Neuronal stem cell (in vitro differentiated cells): ENCODE data around the gene MMD.

Source experiments
- DNase-seq: peaks from one replicate; pipeline ENCODE4 v3.0.0-alpha.2; 2013; ENCODE audit warnings: low spot score
- H2AFZ ChIP-seq: one replicate; pipeline ENCODE4 v1.6.1; 2013; ENCODE audit warnings: mild to moderate bottlenecking, low read length, inconsistent platforms
- H2AK5ac ChIP-seq: 2 replicates; pipeline ENCODE4 v1.6.1; 2013; ENCODE audit warnings: low read depth, mild to moderate bottlenecking, inconsistent platforms, low read length, moderate library complexity, mixed read lengths
- H2BK120ac ChIP-seq: 2 replicates; pipeline ENCODE4 v1.6.1; 2013; ENCODE audit warnings: low read depth, mild to moderate bottlenecking, inconsistent platforms, low read length, moderate library complexity, mixed read lengths
- H2BK12ac ChIP-seq: one replicate; pipeline ENCODE4 v1.6.1; 2013; ENCODE audit warnings: low read length, inconsistent platforms
- H2BK15ac ChIP-seq: 2 replicates; pipeline ENCODE4 v1.6.1; 2013; ENCODE audit warnings: mild to moderate bottlenecking, low read length, inconsistent platforms, mixed read lengths
- H2BK5ac ChIP-seq: one replicate; pipeline ENCODE4 v1.6.1; 2013; ENCODE audit warnings: inconsistent platforms, mild to moderate bottlenecking, low read length, moderate library complexity
- H3K14ac ChIP-seq: one replicate; pipeline ENCODE4 v1.6.1; 2013; ENCODE audit warnings: low read length, inconsistent platforms
- H3K18ac ChIP-seq: 2 replicates; pipeline ENCODE4 v1.6.1; 2013; ENCODE audit warnings: low read length, inconsistent platforms
- H3K23ac ChIP-seq: 2 replicates; pipeline ENCODE4 v1.6.1; 2013; ENCODE audit warnings: low read depth, mild to moderate bottlenecking, mixed read lengths, low read length, inconsistent platforms; ENCODE audit not compliant: poor library complexity
- H3K27ac ChIP-seq: replicated peaks from 3 replicates; pipeline ENCODE4 v1.5.1; 2013; ENCODE audit warnings: low read length, inconsistent platforms
- H3K27me3 ChIP-seq, 3 experiments: 2 replicates each; pipeline ENCODE4 v1.6.1; 2013; ENCODE audit warnings: low read length in 3 of 3, mild to moderate bottlenecking in 2 of 3, inconsistent platforms in 1 of 3, low read depth in 1 of 3, mixed read lengths in 1 of 3, moderate library complexity in 1 of 3; ENCODE audit not compliant: control insufficient read depth in 3 of 3, insufficient read depth in 3 of 3
- H3K36me3 ChIP-seq, 2 donors: replicated peaks in 1 of 2; 2 replicates each; pipeline ENCODE4 v1.6.1; 2013; ENCODE audit warnings: low read length in 2 of 2; ENCODE audit not compliant: control insufficient read depth in 2 of 2, insufficient read depth in 2 of 2
- H3K4ac ChIP-seq: 2 replicates; pipeline ENCODE4 v1.6.1; 2013; ENCODE audit warnings: inconsistent platforms, mild to moderate bottlenecking, low read length, moderate library complexity
- H3K4me1 ChIP-seq, 2 donors: 1 replicate in 1 of 2; 2 replicates in 1 of 2; pipeline ENCODE4 v1.6.1; 2013; ENCODE audit warnings: low read length in 2 of 2, low read depth in 1 of 2; ENCODE audit not compliant: control insufficient read depth in 2 of 2, insufficient read depth in 1 of 2
- H3K4me2 ChIP-seq: one replicate; pipeline ENCODE4 v1.6.1; 2013; ENCODE audit warnings: mild to moderate bottlenecking, low read length, inconsistent platforms; ENCODE audit not compliant: insufficient read depth, poor library complexity, severe bottlenecking
- H3K4me3 ChIP-seq, 2 donors: 2 replicates each; pipeline ENCODE4 v1.5.1; 2013; ENCODE audit warnings: low read length in 2 of 2, mild to moderate bottlenecking in 2 of 2, inconsistent platforms in 1 of 2, moderate library complexity in 1 of 2
- H3K79me1 ChIP-seq: one replicate; pipeline ENCODE4 v1.6.1; 2013; ENCODE audit warnings: low read depth, mild to moderate bottlenecking, inconsistent platforms, low read length, moderate library complexity
- H3K9ac ChIP-seq: one replicate; pipeline ENCODE4 v1.6.1; 2013; ENCODE audit warnings: mild to moderate bottlenecking, low read depth, low read length, inconsistent platforms; ENCODE audit not compliant: poor library complexity
- H3K9me3 ChIP-seq, 2 donors: replicated peaks in 1 of 2; 2 replicates each; pipeline versions ENCODE3 to v1.6.1; 2013; ENCODE audit warnings: low read length in 2 of 2, mild to moderate bottlenecking in 2 of 2, inconsistent platforms in 1 of 2, low read depth in 1 of 2, mixed read lengths in 1 of 2, moderate library complexity in 1 of 2; ENCODE audit not compliant: control insufficient read depth in 2 of 2, insufficient read depth in 1 of 2
- H4K8ac ChIP-seq: one replicate; pipeline ENCODE4 v1.6.1; 2013; ENCODE audit warnings: low read depth, mild to moderate bottlenecking, inconsistent platforms, low read length, moderate library complexity
- H4K91ac ChIP-seq: one replicate; pipeline ENCODE4 v1.6.1; 2013; ENCODE audit warnings: low read length, low read depth, mild to moderate bottlenecking, inconsistent platforms; ENCODE audit not compliant: poor library complexity
- whole genome bisulfite sequencing, 2 donors: extraction: QIAGEN DNeasy Blood & Tissue Kit; methylation state at CpG; one replicate each; pipeline ENCODE4 v1.1.7; 2013; ENCODE audit warnings: missing lambda C conversion rate in 2 of 2, mixed read lengths in 1 of 2; ENCODE audit not compliant: insufficient read length in 2 of 2, insufficient replicate concordance in 1 of 2; ENCODE audit errors: extremely low coverage in 2 of 2; 5-methylcytosine and 5-hydroxymethylcytosine counted together

The MMD gene

DNA sequence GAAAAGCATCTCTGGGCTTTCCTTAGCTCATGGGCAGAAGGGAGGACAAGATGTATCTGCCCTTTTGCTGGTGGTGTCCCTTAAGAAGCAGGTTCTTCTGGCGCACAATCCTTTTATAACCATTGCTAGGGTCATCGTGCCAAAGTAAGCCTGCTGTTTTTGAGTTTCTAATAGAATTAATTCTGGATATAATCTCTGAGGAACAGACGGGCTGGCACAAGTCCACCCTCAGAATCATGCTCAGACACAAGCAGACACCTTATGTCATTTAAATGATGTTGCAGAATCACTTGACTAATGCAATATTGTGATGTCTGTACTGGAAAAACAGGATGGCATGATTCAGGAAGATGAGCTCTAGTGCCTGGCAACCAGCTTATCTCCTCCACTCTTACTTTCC is 18.8 kb upstream of the MMD start:
- Histone ChIP-seq H3K36me3 (no peaks in the 10 kb centered on the region), H3K4me1 (peaks cover 7 to 15% of the 10 kb centered on the region in 2 donors), H4K91ac (no peak overlapping the region), H3K4me3 (no peak overlapping the region), H3K23ac (no peak overlapping the region), H3K4me2 (no peak overlapping the region), H2AFZ (no peak overlapping the region), H3K9ac (no peak overlapping the region), H2BK15ac (no peak overlapping the region), H4K8ac (no peak overlapping the region), H3K27me3 (peaks cover 0 to 4% (median 0%) of the 10 kb centered on the region in 3 experiments), H3K18ac (no peak overlapping the region), H3K14ac (no peak overlapping the region), H3K4ac (no peak overlapping the region), H3K79me1 (no peaks in the 10 kb centered on the region), H3K27ac (no peak overlapping the region), H2BK12ac (no peak overlapping the region), H3K9me3 (no peaks in the 10 kb centered on the region), H2AK5ac (no peak overlapping the region), H2BK5ac (no peak overlapping the region), H2BK120ac (no peak overlapping the region)
- DNase-seq: no peak
- WGBS, 2 donors: no CpG with 5 or more reads among the region's 3 CpGs

DNA sequence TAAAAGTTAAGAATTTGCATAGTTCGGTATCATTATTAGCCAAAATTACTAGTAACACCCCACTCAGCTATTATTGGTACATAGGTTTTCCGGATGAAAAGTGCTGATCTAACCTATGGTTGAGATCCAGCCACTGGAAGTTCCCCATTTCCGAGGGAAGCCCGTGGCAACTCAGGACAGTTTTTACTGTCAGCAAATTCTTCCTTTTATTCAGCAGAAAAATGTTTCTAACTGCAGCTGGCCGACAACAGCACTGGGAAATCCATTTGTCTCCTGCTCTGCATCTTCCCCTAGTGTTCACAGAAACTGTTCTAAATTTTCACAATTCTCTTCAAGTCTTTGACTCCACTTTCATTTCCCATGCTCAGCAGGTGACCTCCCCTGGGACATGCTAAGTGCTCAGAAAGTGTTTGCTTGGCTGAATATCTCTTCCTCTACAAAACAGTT is 15.5 kb upstream of the MMD start:
- no peak overlapping the region for H3K23ac ChIP-seq
- H3K79me1 ChIP-seq: no peaks in the 10 kb centered on the region
- no peak overlapping the region for H2BK5ac ChIP-seq
- H3K18ac ChIP-seq: no peak overlapping the region
- no peak overlapping the region for H3K4ac ChIP-seq
- no peaks in the 10 kb centered on the region for H3K9me3 ChIP-seq
- no peak overlapping the region for H2BK12ac ChIP-seq
- no peak overlapping the region for H4K8ac ChIP-seq
- H2BK120ac ChIP-seq: no peak overlapping the region
- no CpG with 5 or more reads among the region's 5 CpGs for WGBS, 2 donors
- no peaks in the 10 kb centered on the region for H3K36me3 ChIP-seq
- no peaks in the 10 kb centered on the region for H3K27me3 ChIP-seq
- H4K91ac ChIP-seq: no peak overlapping the region
- no peak overlapping the region for H3K4me2 ChIP-seq
- H3K27ac ChIP-seq: peak overlapping the region; percentile 75
- no peak overlapping the region for H2AK5ac ChIP-seq
- no peak overlapping the region for H3K14ac ChIP-seq
- no peak overlapping the region for H2BK15ac ChIP-seq
- peaks cover 3 to 7% of the 10 kb centered on the region in 2 donors for H3K4me1 ChIP-seq
- DNase-seq: no peak
- H3K9ac ChIP-seq: no peak overlapping the region
- no peak overlapping the region for H3K4me3 ChIP-seq
- H2AFZ ChIP-seq: peak overlapping the region; percentile 24

DNA sequence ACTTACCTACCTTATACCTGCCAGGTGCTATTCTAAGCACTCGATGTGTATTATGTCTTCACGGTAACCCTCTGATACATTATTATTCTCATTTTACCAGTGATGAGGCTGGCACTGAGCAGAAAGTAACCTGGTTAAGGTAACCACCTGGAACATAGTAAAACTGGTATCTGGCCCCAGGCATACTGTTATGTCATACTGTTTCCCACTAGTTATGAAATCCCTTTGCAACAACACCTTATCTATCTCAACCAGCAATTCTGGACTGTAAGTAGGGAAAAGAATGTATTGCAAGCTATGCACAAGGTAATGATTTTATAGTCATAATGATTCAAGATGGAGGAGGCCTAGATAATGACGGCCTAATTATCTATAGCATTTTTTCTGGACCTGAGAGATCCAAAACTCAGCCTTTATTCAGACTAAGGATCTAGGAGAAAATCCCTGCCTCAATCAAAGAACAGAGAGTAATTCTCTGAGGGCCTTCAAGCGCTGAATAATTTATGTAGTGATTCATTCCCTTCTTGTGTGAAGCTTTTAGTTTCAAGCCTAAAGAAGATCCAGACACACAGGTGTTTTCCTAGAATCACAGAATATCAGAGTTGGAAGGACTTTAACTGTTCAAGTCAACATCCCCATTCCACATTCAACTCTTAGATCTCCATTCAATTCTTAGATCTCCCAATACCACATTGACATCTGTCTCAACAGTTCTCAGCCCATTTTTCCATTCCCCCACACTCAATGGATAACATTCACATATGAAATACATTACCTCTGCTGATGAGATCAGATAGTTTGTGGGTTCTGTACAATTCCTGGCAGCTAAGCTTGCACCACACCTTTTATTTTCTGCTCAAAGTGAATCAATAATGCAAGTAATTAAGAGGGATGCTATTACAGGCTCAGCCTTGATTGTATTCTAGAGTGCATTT is 14.9 kb upstream of the MMD start:
- Histone ChIP-seq H2BK15ac (no peak overlapping the region), H2AFZ (no peak overlapping the region), H3K27me3 (no peaks in the 10 kb centered on the region), H3K9ac (no peak overlapping the region), H3K18ac (no peak overlapping the region), H2BK5ac (no peak overlapping the region), H4K8ac (no peak overlapping the region), H4K91ac (no peak overlapping the region), H3K14ac (no peak overlapping the region), H3K36me3 (no peaks in the 10 kb centered on the region), H2BK120ac (no peak overlapping the region), H3K4me3 (no peak overlapping the region), H3K4ac (no peak overlapping the region), H3K4me1 (peaks cover 3 to 7% of the 10 kb centered on the region in 2 donors), H3K79me1 (no peaks in the 10 kb centered on the region), H3K23ac (no peak overlapping the region), H2AK5ac (no peak overlapping the region), H2BK12ac (no peak overlapping the region), H3K4me2 (no peak overlapping the region), H3K27ac (no peak overlapping the region), H3K9me3 (no peaks in the 10 kb centered on the region)
- no CpG with 5 or more reads among the region's 4 CpGs for WGBS, 2 donors
- no peak for DNase-seq

DNA sequence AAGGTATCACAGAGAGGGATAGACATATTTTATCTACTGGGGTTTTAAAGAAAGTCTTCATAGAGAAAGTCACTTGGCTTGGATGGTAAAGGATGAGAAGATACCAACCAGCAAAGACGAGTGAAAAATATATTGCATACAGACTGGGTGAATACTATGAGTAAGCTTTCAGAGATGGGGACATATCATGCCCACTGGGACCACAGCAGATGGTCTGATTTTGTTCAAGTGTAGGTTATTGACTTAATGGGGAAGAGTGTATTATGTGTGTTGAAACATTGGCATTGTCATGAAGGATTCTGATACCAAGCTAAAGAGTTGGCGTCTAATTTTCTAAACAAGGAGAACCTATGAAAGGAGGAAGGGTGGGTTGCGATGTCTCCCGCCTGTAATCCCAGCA is 13.8 kb upstream of the MMD start:
- Histone ChIP-seq H3K36me3 (no peaks in the 10 kb centered on the region), H2BK15ac (no peak overlapping the region), H3K18ac (no peak overlapping the region), H2BK120ac (no peak overlapping the region), H4K8ac (no peak overlapping the region), H3K4ac (no peak overlapping the region), H2AK5ac (no peak overlapping the region), H3K23ac (no peak overlapping the region), H3K9ac (no peak overlapping the region), H3K4me1 (peaks cover 3 to 7% of the 10 kb centered on the region in 2 donors), H3K79me1 (no peaks in the 10 kb centered on the region), H2BK12ac (no peak overlapping the region), H3K9me3 (no peaks in the 10 kb centered on the region), H4K91ac (no peak overlapping the region), H3K4me3 (no peak overlapping the region), H3K27ac (no peak overlapping the region), H3K27me3 (no peaks in the 10 kb centered on the region), H3K14ac (no peak overlapping the region), H2BK5ac (no peak overlapping the region), H2AFZ (no peak overlapping the region), H3K4me2 (no peak overlapping the region)
- no CpG with 5 or more reads among the region's 4 CpGs for WGBS, 2 donors
- no peak for DNase-seq
